ENCODE data around the gene PSMB11.

PSMB11 gene

DNA sequence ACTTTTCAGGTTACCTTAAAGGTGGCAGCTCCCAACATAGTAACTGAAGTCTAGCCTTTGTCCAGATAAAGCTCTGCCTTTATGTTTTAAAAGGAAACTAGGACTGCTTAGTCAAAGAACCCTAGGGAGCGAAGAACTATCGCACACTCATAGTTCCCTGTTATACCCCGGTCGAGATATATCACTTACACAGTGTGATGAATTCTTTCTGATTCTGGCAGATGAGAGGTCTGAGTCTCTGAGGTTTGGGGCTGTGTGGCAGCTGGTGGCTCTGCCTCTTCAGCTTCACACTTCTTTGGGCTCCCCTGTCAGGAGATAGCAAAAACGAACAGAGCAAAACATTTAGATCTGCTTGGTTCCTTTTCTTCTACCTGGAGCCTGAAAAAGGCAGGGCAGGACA lies 36.0 kb downstream of the PSMB11 start:
- FAIRE-seq (no peak), DNase-seq (ENCODE audit: insufficient read length, low spot score) (no peak)
- no peak for TF ChIP-seq CTCF (IDR thresholded peaks at IDR 0.05; ENCODE audit: insufficient read depth, missing control alignments)

DNA sequence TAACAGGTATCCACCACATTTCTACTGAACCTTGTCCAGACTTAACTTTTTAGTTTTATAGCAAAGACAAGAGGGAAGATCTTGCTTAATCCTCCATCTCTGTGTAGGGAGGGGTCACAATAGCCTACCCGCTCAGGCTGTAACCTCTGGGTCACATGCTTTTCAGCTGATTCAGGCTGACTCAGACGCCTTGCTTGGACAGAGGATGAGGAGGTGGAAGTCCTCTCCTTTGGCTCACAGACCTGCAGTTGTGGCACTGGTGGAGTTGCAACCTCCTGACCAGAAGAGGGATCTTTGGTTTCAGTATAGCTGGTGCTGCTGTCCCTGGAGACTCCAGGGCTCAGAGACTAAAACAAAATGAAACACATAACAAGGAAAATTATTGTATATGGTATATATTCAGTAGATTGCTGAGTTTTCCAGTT lies 36.7 kb downstream of the PSMB11 start:
- FAIRE-seq, result no peak

DNA sequence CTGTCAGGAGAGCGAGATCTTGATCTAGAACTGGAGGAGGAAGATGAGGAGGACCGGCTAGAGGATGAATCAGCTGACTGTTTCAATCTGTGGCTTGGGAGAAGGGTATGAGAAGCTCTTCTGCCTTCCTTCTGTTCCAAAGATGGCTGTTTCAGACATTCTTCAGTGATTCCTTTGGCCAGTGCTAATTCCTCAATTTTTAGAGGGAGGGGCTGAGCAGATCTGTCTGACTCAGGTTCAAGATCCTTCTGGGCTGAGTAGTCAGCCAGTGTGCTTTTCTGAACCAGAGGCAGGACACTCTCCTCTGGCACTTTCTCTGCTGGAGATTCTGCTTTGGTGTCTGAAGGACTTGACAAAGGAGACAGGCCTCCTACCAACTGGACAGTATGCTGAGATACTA lies 37.7 kb downstream of the PSMB11 start:
- DNase-seq (ENCODE audit: insufficient read length, low spot score), result no peak
- no peak for FAIRE-seq
- no peak for TF ChIP-seq CTCF (IDR thresholded peaks at IDR 0.05; ENCODE audit: insufficient read depth, missing control alignments)

More for the DNA sequence above, 36.7 kb downstream of the PSMB11 start:
- no peak for DNase-seq (ENCODE audit: insufficient read length, low spot score)
- no peak for TF ChIP-seq CTCF (IDR thresholded peaks at IDR 0.05; ENCODE audit: insufficient read depth, missing control alignments)

DNA sequence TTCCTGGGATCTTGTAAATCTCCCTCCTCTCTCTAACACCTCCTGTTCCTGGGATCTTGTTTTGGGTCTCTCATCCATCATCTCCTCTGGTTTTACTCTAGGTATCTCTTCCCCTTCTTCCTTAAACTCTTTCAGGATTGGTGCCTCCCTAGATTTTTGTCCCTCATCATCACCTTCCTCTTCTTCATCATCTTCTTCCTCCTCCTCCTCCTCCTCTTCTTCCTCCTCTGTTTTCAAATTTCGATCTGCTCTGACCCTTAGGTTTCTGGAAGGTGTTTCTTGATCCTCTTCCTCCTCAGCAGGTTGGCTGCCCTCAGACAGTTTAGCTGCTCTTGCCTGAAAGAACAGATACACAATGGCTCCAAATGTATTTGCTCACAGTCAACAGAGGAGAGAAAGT lies 38.5 kb downstream of the PSMB11 start:
- DNase-seq (ENCODE audit: insufficient read length, low spot score) (no peak), FAIRE-seq (no peak)
- no peak for TF ChIP-seq CTCF (IDR thresholded peaks at IDR 0.05; ENCODE audit: insufficient read depth, missing control alignments)

DNA sequence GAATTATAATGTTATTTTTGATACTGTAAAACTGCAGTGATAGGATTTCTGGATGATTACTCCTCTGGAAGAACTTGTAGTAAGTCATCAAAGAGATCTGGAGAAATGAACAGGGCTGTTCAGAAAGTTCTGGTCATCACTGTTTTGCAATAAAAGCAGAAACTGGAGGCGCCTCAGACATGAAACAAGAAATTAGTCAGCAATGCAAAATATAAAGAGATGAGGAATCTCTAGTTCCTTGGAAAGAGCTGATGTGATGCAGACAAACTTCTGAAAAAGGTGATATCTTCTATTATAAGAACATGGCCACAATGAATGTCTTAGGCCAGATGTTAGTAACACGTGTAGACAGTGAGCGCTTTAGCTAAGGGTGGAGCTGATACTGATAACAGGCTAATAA lies 43.4 kb downstream of the PSMB11 start:
- FAIRE-seq (no peak), DNase-seq (ENCODE audit: insufficient read length, low spot score) (no peak)
- no peak for TF ChIP-seq CTCF (IDR thresholded peaks at IDR 0.05; ENCODE audit: insufficient read depth, missing control alignments)

DNA sequence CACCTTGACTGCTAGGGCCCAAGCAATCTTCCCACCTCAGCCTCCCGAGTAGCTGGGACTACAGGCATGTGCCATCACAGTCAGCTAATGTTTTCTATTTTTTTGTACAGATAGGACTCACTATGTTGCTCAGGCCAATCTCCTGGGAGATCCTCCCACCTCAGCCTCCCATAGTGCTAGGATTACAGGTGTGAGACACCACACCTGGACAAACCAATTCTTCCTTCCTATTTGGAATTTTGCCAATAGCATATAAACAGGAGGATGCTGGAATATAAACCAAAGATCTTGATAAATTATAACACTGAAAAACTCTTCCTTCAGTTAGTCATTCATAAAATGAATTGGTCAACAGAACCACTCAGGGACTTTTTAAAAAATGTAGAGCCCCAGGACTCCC lies 44.6 kb downstream of the PSMB11 start:
- FAIRE-seq (no peak), DNase-seq (ENCODE audit: insufficient read length, low spot score) (no peak)
- TF ChIP-seq CTCF (IDR thresholded peaks at IDR 0.05; ENCODE audit: insufficient read depth, missing control alignments), result no peak

DNA sequence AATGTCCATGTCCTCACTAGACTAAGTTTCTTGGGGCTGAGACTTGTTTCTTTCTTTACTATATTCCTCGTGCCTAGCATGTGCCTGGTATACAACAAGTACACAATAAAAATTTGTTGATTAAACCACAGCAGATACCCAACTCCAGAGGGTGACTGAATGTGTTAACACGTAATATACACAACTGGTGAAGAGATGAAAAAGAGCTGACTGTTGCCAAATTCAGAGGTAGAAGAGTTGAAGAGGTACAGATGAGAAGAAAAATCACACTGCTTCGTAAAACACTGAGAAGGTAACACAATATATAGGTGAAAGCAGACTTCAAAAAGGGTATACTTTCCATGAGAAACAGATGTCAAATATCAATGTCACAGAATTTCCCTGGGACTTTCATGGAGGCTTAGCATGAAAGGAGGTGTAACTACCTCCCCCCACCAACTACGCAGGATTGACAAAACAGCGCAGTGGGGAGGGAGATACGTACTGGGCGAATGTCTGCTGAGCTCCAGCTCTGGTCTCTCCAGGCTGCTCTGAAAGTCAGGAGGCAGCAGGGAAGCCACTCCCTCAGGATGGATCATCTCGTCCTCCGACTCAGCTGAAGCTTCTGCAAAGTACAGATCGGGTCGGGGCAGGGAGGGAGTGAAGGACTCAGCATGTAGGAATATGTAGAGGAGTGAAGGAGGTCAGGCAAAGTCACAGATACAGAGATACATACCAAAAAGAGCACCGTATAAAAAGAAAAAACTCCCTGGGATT lies 47.7 kb downstream of the PSMB11 start:
- no peak for FAIRE-seq
- no peak for TF ChIP-seq CTCF (IDR thresholded peaks at IDR 0.05; ENCODE audit: insufficient read depth, missing control alignments)

More for the DNA sequence above, 47.7 kb downstream of the PSMB11 start:
- DNase-seq (ENCODE audit: insufficient read length, low spot score), result no peak

Data from D721Med (cell line).